NB4 (cell line): Measurements from ENCODE around the gene FBXO45.

Experiments
- DNase-seq: peaks from one replicate; pipeline ENCODE4 v3.0.0; 2010; ENCODE audit warnings: low read depth
- H3K4me3 ChIP-seq: one replicate; pipeline ENCODE4 v1.5.1; 2011; ENCODE audit warnings: mild to moderate bottlenecking, low read depth, low read length, moderate library complexity
- CTCF ChIP-seq: IDR thresholded peaks from one replicate; pipeline ENCODE4 v1.5.1; 2012; ENCODE audit warnings: low read depth, low read length
- MAX ChIP-seq: IDR thresholded peaks from 2 replicates; pipeline ENCODE4 v1.6.1; 2011; ENCODE audit warnings: low read depth, low read length
- MYC ChIP-seq: IDR thresholded peaks from 2 replicates; pipeline ENCODE4 v1.6.1; 2011; ENCODE audit warnings: low read depth, low read length
- POLR2A ChIP-seq: IDR thresholded peaks from 2 replicates; pipeline ENCODE4 v1.6.1; 2011; ENCODE audit warnings: mild to moderate bottlenecking; ENCODE audit not compliant: insufficient read length; ENCODE audit errors: extremely low read depth

Gene FBXO45

GRCh38 chr3:196625331-196625730 lies 56.9 kb downstream of the FBXO45 start:
- DNase-seq: no peak
- no peak for TF ChIP-seq MAX
- TF ChIP-seq POLR2A: no peak
- no peak for TF ChIP-seq CTCF
- TF ChIP-seq MYC: no peak
- no peak overlapping the region for H3K4me3 ChIP-seq

GRCh38 chr3:196627918-196628231 lies 59.4 kb downstream of the FBXO45 start:
- DNase-seq: no peak
- no peak overlapping the region for H3K4me3 ChIP-seq
- no peak for TF ChIP-seq MYC
- TF ChIP-seq POLR2A: no peak
- no peak for TF ChIP-seq CTCF
- TF ChIP-seq MAX: no peak

- DNase-seq: peak; percentile 41
- no peak overlapping the region for H3K4me3 ChIP-seq
- TF ChIP-seq POLR2A (no peak), CTCF (no peak), MYC (no peak), MAX (no peak)
Observed at GRCh38 chr3:196629228-196629627, 60.8 kb downstream of the FBXO45 start.

- DNase-seq: no peak
- H3K4me3 ChIP-seq: peak overlapping the region; percentile 61
- TF ChIP-seq MYC (no peak), POLR2A (no peak), MAX (peak; percentile 17; the same call in 1 of the 2 replicates)
Observed at GRCh38 chr3:196631682-196632045, 63.2 kb downstream of the FBXO45 start.

- peak; percentile 100 for DNase-seq
- H3K4me3 ChIP-seq: peak overlapping the region; percentile 61
- TF ChIP-seq POLR2A: peak; percentile 22
- peak; percentile 10 for TF ChIP-seq CTCF
- TF ChIP-seq MAX: no peak
- TF ChIP-seq MYC: peak; percentile 63
Observed at GRCh38 chr3:196632046-196632751, 63.7 kb downstream of the FBXO45 start.

GRCh38 chr3:196633555-196634151 lies 65.2 kb downstream of the FBXO45 start:
- TF ChIP-seq POLR2A (peak; percentile 45), CTCF (no peak), MYC (no peak)
- peak overlapping the region; percentile 97 for H3K4me3 ChIP-seq
- peak; percentile 62 for DNase-seq
